ENCODE data around the gene OTOF. TPM values are rescaled to one million over a fixed set of nuclear protein-coding genes. Genes with fewer than 3 reads are reported as not detected.

OTOF gene
- total RNA-seq, 1 donor, result not detected

DNA sequence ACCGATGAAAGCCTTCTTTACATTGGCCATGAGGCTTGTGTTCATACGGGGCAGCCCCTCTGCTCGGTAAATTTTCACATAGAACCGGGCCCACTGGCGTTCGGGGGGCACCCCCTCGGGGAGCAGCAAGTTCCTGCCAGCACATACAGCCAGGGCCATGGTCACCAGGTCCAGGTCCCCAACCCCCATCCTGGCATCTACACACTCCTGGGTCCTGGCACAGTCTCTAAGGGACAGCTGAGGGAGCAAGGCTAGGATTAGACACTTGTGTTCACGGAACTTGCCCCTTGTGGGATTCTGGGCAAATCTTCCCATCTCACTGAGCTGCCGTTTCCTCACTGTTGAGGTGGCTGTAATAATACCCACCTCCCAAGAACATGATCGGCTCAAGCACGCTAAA, 5.6 kb upstream of the OTOF start:
- H3K4me3 ChIP-seq (ENCODE audit: low read depth, low read length), result no peak overlapping the region
- no peak for DNase-seq (ENCODE audit: low read depth)
- TF ChIP-seq, protein P1, sequence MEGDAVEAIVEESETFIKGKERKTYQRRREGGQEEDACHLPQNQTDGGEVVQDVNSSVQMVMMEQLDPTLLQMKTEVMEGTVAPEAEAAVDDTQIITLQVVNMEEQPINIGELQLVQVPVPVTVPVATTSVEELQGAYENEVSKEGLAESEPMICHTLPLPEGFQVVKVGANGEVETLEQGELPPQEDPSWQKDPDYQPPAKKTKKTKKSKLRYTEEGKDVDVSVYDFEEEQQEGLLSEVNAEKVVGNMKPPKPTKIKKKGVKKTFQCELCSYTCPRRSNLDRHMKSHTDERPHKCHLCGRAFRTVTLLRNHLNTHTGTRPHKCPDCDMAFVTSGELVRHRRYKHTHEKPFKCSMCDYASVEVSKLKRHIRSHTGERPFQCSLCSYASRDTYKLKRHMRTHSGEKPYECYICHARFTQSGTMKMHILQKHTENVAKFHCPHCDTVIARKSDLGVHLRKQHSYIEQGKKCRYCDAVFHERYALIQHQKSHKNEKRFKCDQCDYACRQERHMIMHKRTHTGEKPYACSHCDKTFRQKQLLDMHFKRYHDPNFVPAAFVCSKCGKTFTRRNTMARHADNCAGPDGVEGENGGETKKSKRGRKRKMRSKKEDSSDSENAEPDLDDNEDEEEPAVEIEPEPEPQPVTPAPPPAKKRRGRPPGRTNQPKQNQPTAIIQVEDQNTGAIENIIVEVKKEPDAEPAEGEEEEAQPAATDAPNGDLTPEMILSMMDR (IDR thresholded peaks at IDR 0.05; ENCODE audit: insufficient read depth, low read length), result no peak

DNA sequence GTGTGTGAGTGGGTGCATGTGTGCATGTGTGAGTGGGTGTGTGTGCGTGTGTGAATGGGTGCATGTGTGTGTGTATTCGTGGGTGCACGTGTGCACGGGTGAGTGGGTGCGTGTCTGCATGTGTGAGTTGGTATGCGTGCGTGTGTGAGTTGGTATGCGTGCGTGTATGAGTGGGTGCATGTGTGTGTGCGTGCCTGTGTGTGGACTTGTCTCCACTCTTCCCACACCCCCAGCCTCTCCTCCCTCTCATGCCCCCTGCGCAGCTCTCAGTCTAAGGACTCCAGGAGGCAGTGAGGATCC, 5.1 kb upstream of the OTOF start:
- no peak for DNase-seq (ENCODE audit: low read depth)
- TF ChIP-seq, protein P1 (IDR thresholded peaks at IDR 0.05; ENCODE audit: insufficient read depth, low read length), result no peak
- no peak overlapping the region for H3K4me3 ChIP-seq (ENCODE audit: low read depth, low read length)

- TF ChIP-seq, protein P1 (IDR thresholded peaks at IDR 0.05; ENCODE audit: insufficient read depth, low read length), result no peak
- H3K4me3 ChIP-seq (ENCODE audit: low read depth, low read length), result no peak overlapping the region
- no peak for DNase-seq (ENCODE audit: low read depth)
Observed at GRCh38 chr2:26482211-26483026, 4.5 kb upstream of the OTOF start.

DNA sequence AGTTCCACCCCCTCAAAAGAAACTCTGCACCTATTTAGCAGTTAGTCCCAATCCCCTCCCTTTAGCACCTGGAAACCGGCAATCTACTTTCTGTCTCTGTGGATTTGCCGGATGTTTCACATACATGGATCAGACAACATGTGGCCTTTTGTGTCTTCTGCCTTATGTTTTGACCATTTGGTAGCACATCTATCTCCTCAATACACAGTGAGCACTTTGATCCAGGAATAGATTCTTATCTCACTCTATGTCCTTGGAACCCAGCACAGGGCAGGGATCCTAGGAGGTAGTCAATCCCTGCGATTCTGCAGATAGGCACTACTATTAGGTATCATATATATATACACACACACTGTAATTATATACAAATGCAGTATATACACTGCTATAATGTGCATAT, 3.8 kb upstream of the OTOF start:
- H3K4me3 ChIP-seq (ENCODE audit: low read depth, low read length), result no peak overlapping the region
- TF ChIP-seq, protein P1 (IDR thresholded peaks at IDR 0.05; ENCODE audit: insufficient read depth, low read length), result no peak
- no peak for DNase-seq (ENCODE audit: low read depth)

- DNase-seq (ENCODE audit: low read depth), result no peak
- H3K4me3 ChIP-seq (ENCODE audit: low read depth, low read length), result no peak overlapping the region
- TF ChIP-seq, protein P1 (IDR thresholded peaks at IDR 0.05; ENCODE audit: insufficient read depth, low read length), result no peak
Observed at GRCh38 chr2:26480566-26481423, 2.9 kb upstream of the OTOF start.

- TF ChIP-seq, protein P1 (IDR thresholded peaks at IDR 0.05; ENCODE audit: insufficient read depth, low read length), result no peak
- no peak for DNase-seq (ENCODE audit: low read depth)
- no peak overlapping the region for H3K4me3 ChIP-seq (ENCODE audit: low read depth, low read length)
Observed at GRCh38 chr2:26479789-26480565, 2.1 kb upstream of the OTOF start.

Measured in fibroblast of the aortic adventitia (primary cell).